ENCODE measurements around the gene SPECC1.

GRCh38 chr17:20043021-20043420 lies 33.9 kb downstream of the SPECC1 start:
- TF ChIP-seq POLR2A (IDR thresholded peaks at IDR 0.05; ENCODE audit: low read length) (no peak), GATA1 (IDR thresholded peaks at IDR 0.05; ENCODE audit: low read depth, low read length) (no peak)

Measured in erythroblast (primary cell).